Subcutaneous abdominal adipose tissue (tissue), 5 donors: ENCODE results near the gene COPE.

Experiments used
- H3K27ac ChIP-seq: one replicate; pipeline ENCODE4 v1.7.0; 2013; ENCODE audit warnings: low read depth, mild to moderate bottlenecking, inconsistent platforms, low read length, moderate library complexity
- H3K27me3 ChIP-seq, 5 donors: one replicate each; pipeline ENCODE4 v1.7.0; 2013; ENCODE audit warnings: low read length in 5 of 5, inconsistent platforms in 1 of 5; ENCODE audit not compliant: control insufficient read depth in 5 of 5, insufficient read depth in 4 of 5
- H3K36me3 ChIP-seq, 5 donors: one replicate each; pipeline ENCODE4 v1.7.0; 2013; ENCODE audit warnings: low read length in 5 of 5; ENCODE audit not compliant: control insufficient read depth in 5 of 5, insufficient read depth in 5 of 5
- H3K4me1 ChIP-seq, 5 donors: one replicate each; pipeline ENCODE4 v1.7.0; 2013; ENCODE audit warnings: low read length in 5 of 5, mild to moderate bottlenecking in 3 of 5, moderate library complexity in 1 of 5; ENCODE audit not compliant: control insufficient read depth in 5 of 5, insufficient read depth in 5 of 5
- H3K4me3 ChIP-seq, 5 donors: one replicate each; pipeline ENCODE4 v1.7.0; 2013; ENCODE audit warnings: low read length in 5 of 5, low read depth in 1 of 5
- H3K9ac ChIP-seq, 5 donors: one replicate each; pipeline ENCODE4 v1.7.0; 2013; ENCODE audit warnings: low read length in 5 of 5, mild to moderate bottlenecking in 4 of 5, moderate library complexity in 3 of 5
- H3K9me3 ChIP-seq, 5 donors: one replicate each; pipeline ENCODE4 v1.7.0; 2013; ENCODE audit warnings: low read length in 5 of 5; ENCODE audit not compliant: control insufficient read depth in 5 of 5
- donor health status: healthy.
- donor health status: healthy.
- donor health status: healthy.
- donor health status: healthy.
- donor health status: healthy.

Gene COPE

GRCh38 chr19:18951721-18952281, 32.6 kb upstream of the COPE start:
- Histone ChIP-seq H3K9me3 (no peaks in the 10 kb centered on the region), H3K36me3 (no peaks in the 10 kb centered on the region), H3K27ac (no peak overlapping the region), H3K9ac (no peak overlapping the region), H3K27me3 (peaks cover 0 to 2% (median 0%) of the 10 kb centered on the region in 5 donors), H3K4me1 (peaks cover 0 to 4% (median 0%) of the 10 kb centered on the region in 5 donors), H3K4me3 (no peak overlapping the region)

GRCh38 chr19:18949858-18950257, 30.7 kb upstream of the COPE start:
- no peak overlapping the region for H3K9ac ChIP-seq
- peaks cover 0 to 4% (median 0%) of the 10 kb centered on the region in 5 donors for H3K4me1 ChIP-seq
- H3K27ac ChIP-seq: no peak overlapping the region
- H3K36me3 ChIP-seq: no peaks in the 10 kb centered on the region
- peaks cover 0 to 2% (median 0%) of the 10 kb centered on the region in 5 donors for H3K27me3 ChIP-seq
- H3K4me3 ChIP-seq: no peak overlapping the region
- H3K9me3 ChIP-seq: no peaks in the 10 kb centered on the region

- H3K27me3 ChIP-seq: peaks cover 0 to 2% (median 0%) of the 10 kb centered on the region in 5 donors
- no peak overlapping the region for H3K9ac ChIP-seq
- H3K27ac ChIP-seq: no peak overlapping the region
Measured at GRCh38 chr19:18948976-18949356, 29.8 kb upstream of the COPE start.

GRCh38 chr19:18948075-18948975, 29.1 kb upstream of the COPE start:
- Histone ChIP-seq H3K4me1 (peaks cover 0 to 4% (median 0%) of the 10 kb centered on the region in 5 donors), H3K4me3 (no peak overlapping the region), H3K9ac (no peak overlapping the region), H3K9me3 (no peaks in the 10 kb centered on the region), H3K36me3 (no peaks in the 10 kb centered on the region), H3K27ac (no peak overlapping the region), H3K27me3 (peaks cover 0 to 2% (median 0%) of the 10 kb centered on the region in 5 donors)

More at GRCh38 chr19:18948976-18949356, 29.8 kb upstream of the COPE start:
- H3K4me3 ChIP-seq: no peak overlapping the region
- no peaks in the 10 kb centered on the region for H3K36me3 ChIP-seq
- H3K4me1 ChIP-seq: peaks cover 0 to 4% (median 0%) of the 10 kb centered on the region in 5 donors
- H3K9me3 ChIP-seq: no peaks in the 10 kb centered on the region

GRCh38 chr19:18946918-18947317, 27.7 kb upstream of the COPE start:
- H3K4me1 ChIP-seq: peaks cover 0 to under 1% (median 0%) of the 10 kb centered on the region in 5 donors
- no peaks in the 10 kb centered on the region for H3K36me3 ChIP-seq
- H3K4me3 ChIP-seq: no peak overlapping the region
- H3K9ac ChIP-seq: no peak overlapping the region
- no peak overlapping the region for H3K27ac ChIP-seq
- H3K9me3 ChIP-seq: no peaks in the 10 kb centered on the region
- peaks cover 0 to 2% (median 0%) of the 10 kb centered on the region in 5 donors for H3K27me3 ChIP-seq

GRCh38 chr19:18946335-18946734, 27.1 kb upstream of the COPE start:
- Histone ChIP-seq H3K27me3 (peaks cover 0 to 2% (median 0%) of the 10 kb centered on the region in 5 donors), H3K27ac (no peak overlapping the region), H3K9ac (no peak overlapping the region), H3K36me3 (no peaks in the 10 kb centered on the region), H3K9me3 (no peaks in the 10 kb centered on the region), H3K4me3 (no peak overlapping the region), H3K4me1 (peaks cover 0 to 6% (median 4%) of the 10 kb centered on the region in 5 donors)

GRCh38 chr19:18945297-18945696, 26.1 kb upstream of the COPE start:
- Histone ChIP-seq H3K36me3 (no peaks in the 10 kb centered on the region), H3K4me1 (peaks cover 0 to 13% (median 8%) of the 10 kb centered on the region in 5 donors), H3K4me3 (no peak overlapping the region), H3K9ac (no peak overlapping the region), H3K9me3 (no peaks in the 10 kb centered on the region), H3K27me3 (peaks cover 0 to 2% (median 0%) of the 10 kb centered on the region in 5 donors), H3K27ac (no peak overlapping the region)

GRCh38 chr19:18943465-18943864, 24.3 kb upstream of the COPE start:
- H3K27me3 ChIP-seq: no peaks in the 10 kb centered on the region
- H3K4me1 ChIP-seq: peaks cover 0 to 27% (median 19%) of the 10 kb centered on the region in 5 donors
- H3K36me3 ChIP-seq: peaks cover 0 to 3% (median under 1%) of the 10 kb centered on the region in 5 donors
- no peak overlapping the region for H3K9ac ChIP-seq
- no peak overlapping the region for H3K4me3 ChIP-seq
- H3K9me3 ChIP-seq: no peaks in the 10 kb centered on the region
- H3K27ac ChIP-seq: no peak overlapping the region

- Histone ChIP-seq H3K36me3 (peaks cover 0 to 8% (median 4%) of the 10 kb centered on the region in 5 donors), H3K4me3 (no peak overlapping the region), H3K27ac (no peak overlapping the region), H3K4me1 (peaks cover 0 to 27% (median 19%) of the 10 kb centered on the region in 5 donors), H3K9me3 (no peaks in the 10 kb centered on the region), H3K27me3 (no peaks in the 10 kb centered on the region), H3K9ac (no peak overlapping the region)
Measured at GRCh38 chr19:18942692-18943091, 23.5 kb upstream of the COPE start.
